ENCODE results near the gene CCR9.

DNA sequence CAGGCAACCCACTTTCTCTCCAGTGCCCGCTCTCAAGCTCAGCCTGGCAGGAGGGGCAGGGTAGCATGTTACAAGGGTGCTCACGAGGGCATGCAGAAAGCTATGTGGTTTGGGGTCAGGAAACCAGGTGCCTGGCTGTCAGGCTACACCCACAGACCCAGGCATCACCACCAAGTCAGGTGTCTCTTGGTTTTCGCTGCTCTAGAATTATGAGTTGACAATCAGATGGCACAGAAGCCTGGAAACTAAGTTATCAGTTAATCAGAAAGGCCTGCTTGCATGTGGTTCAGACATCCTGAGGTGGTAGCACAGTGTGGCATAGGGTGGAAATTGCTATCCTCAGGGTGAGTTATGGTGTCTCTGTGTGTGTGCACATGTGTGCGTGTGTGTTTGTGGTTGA, 16.2 kb upstream of the CCR9 start:
- no peak for TF ChIP-seq CTCF (conservative IDR thresholded peaks at IDR 0.05; ENCODE audit: low read depth, low read length)
- TF ChIP-seq EZH2 (IDR thresholded peaks at IDR 0.05; ENCODE audit: borderline replicate concordance, low read depth, low read length, poor library complexity, severe bottlenecking), result no peak

Data from A673 (cell line).